ENCODE measurements around the gene PNMA1.

DNA sequence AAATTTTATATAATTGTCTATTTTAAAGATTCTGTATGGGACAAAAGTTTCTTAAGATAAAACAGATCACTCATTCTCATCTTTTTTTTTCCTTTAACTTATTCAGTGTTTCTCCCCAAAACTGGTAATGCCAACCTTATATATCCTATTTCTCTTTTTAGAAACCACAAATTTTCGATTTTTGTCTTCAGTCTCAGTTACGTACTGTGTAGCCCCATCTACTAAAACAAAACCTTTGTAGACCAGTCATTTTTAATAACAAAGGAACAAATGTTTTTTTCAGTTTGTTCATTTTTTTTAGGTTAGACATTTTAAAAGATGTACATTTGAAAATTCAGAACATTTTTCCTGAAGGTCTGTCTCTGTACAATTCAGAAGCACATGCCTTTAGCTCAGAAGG is 18.2 kb downstream of the PNMA1 start:
- TF ChIP-seq, protein P1, sequence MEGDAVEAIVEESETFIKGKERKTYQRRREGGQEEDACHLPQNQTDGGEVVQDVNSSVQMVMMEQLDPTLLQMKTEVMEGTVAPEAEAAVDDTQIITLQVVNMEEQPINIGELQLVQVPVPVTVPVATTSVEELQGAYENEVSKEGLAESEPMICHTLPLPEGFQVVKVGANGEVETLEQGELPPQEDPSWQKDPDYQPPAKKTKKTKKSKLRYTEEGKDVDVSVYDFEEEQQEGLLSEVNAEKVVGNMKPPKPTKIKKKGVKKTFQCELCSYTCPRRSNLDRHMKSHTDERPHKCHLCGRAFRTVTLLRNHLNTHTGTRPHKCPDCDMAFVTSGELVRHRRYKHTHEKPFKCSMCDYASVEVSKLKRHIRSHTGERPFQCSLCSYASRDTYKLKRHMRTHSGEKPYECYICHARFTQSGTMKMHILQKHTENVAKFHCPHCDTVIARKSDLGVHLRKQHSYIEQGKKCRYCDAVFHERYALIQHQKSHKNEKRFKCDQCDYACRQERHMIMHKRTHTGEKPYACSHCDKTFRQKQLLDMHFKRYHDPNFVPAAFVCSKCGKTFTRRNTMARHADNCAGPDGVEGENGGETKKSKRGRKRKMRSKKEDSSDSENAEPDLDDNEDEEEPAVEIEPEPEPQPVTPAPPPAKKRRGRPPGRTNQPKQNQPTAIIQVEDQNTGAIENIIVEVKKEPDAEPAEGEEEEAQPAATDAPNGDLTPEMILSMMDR (IDR thresholded peaks at IDR 0.05; ENCODE audit: poor library complexity, severe bottlenecking) = no peak
- TF ChIP-seq, protein P2, sequence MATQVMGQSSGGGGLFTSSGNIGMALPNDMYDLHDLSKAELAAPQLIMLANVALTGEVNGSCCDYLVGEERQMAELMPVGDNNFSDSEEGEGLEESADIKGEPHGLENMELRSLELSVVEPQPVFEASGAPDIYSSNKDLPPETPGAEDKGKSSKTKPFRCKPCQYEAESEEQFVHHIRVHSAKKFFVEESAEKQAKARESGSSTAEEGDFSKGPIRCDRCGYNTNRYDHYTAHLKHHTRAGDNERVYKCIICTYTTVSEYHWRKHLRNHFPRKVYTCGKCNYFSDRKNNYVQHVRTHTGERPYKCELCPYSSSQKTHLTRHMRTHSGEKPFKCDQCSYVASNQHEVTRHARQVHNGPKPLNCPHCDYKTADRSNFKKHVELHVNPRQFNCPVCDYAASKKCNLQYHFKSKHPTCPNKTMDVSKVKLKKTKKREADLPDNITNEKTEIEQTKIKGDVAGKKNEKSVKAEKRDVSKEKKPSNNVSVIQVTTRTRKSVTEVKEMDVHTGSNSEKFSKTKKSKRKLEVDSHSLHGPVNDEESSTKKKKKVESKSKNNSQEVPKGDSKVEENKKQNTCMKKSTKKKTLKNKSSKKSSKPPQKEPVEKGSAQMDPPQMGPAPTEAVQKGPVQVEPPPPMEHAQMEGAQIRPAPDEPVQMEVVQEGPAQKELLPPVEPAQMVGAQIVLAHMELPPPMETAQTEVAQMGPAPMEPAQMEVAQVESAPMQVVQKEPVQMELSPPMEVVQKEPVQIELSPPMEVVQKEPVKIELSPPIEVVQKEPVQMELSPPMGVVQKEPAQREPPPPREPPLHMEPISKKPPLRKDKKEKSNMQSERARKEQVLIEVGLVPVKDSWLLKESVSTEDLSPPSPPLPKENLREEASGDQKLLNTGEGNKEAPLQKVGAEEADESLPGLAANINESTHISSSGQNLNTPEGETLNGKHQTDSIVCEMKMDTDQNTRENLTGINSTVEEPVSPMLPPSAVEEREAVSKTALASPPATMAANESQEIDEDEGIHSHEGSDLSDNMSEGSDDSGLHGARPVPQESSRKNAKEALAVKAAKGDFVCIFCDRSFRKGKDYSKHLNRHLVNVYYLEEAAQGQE (IDR thresholded peaks at IDR 0.05; ENCODE audit: borderline replicate concordance) = no peak
- no peak for TF ChIP-seq POLR2AphosphoS5 (IDR thresholded peaks at IDR 0.05)
- no peak for TF ChIP-seq TAF1 (IDR thresholded peaks at IDR 0.05; ENCODE audit: low read depth)
- TF ChIP-seq EZH2 (IDR thresholded peaks at IDR 0.05; ENCODE audit: borderline replicate concordance, insufficient read depth, low read length, poor library complexity, severe bottlenecking) = no peak
- no peak for TF ChIP-seq EP300 (conservative IDR thresholded peaks at IDR 0.05; ENCODE audit: poor library complexity, severe bottlenecking)
- no peak for TF ChIP-seq SMC3 (conservative IDR thresholded peaks at IDR 0.05; ENCODE audit: poor library complexity)
